HEK293T (cell line): Measurements from ENCODE around the gene GALNT18.

Experiments used
- CTCF ChIA-PET: fragments of 350-600 bp; formaldehyde crosslinking; extraction: SDS; loops from one replicate; lab custom pipeline; 2021; ENCODE audit warnings: antibody characterized with exemption, inconsistent platforms; lab: Yijun Ruan, JAX
- POLR2A ChIA-PET: fragments of 350-600 bp; formaldehyde crosslinking; extraction: SDS; loops from one replicate; lab custom pipeline; 2020; ENCODE audit warnings: antibody characterized with exemption, inconsistent platforms; lab: Yijun Ruan, JAX
- DNase-seq: peaks from one replicate; pipeline ENCODE4 v3.0.0; 2012; ENCODE audit warnings: mixed read lengths; ENCODE audit errors: extremely low spot score
- ARNT ChIP-seq: fragments of 450-650 bp; IDR thresholded peaks from 2 replicates; pipeline ENCODE4 v1.6.1; 2017; ENCODE audit warnings: mild to moderate bottlenecking
- BHLHE40 ChIP-seq: fragments of 450-650 bp; IDR thresholded peaks from 2 replicates; pipeline ENCODE4 v1.6.1; 2016; ENCODE audit warnings: mild to moderate bottlenecking, moderate library complexity, borderline replicate concordance
- CTBP1 ChIP-seq: fragments of 450-650 bp; IDR thresholded peaks from 2 replicates; pipeline ENCODE4 v1.6.1; 2016; ENCODE audit warnings: borderline replicate concordance
- ELF4 ChIP-seq: fragments of 450-650 bp; IDR thresholded peaks from 2 replicates; pipeline ENCODE4 v1.6.1; 2017; ENCODE audit warnings: antibody characterized with exemption
- FOXA1 ChIP-seq: fragments of 450-650 bp; IDR thresholded peaks from 2 replicates; pipeline ENCODE4 v1.6.1; 2016; ENCODE audit warnings: mild to moderate bottlenecking
- FOXK2 ChIP-seq: fragments of 450-650 bp; IDR thresholded peaks from 2 replicates; pipeline ENCODE4 v1.6.1; 2016; ENCODE audit warnings: mild to moderate bottlenecking
- FOXM1 ChIP-seq: fragments of 450-650 bp; IDR thresholded peaks from 2 replicates; pipeline ENCODE4 v1.6.1; 2017; ENCODE audit warnings: mild to moderate bottlenecking, borderline replicate concordance
- HDGF ChIP-seq: fragments of 450-650 bp; IDR thresholded peaks from 2 replicates; pipeline ENCODE4 v1.6.1; 2017; ENCODE audit warnings: antibody characterized with exemption, borderline replicate concordance
- L3MBTL2 ChIP-seq: fragments of 450-650 bp; conservative IDR thresholded peaks from 2 replicates; pipeline ENCODE4 v1.6.1; 2016; ENCODE audit warnings: mild to moderate bottlenecking
- LEF1 ChIP-seq: fragments of 450-650 bp; IDR thresholded peaks from 2 replicates; pipeline ENCODE4 v1.6.1; 2017; ENCODE audit warnings: mild to moderate bottlenecking, borderline replicate concordance
- NFRKB ChIP-seq: fragments of 450-650 bp; IDR thresholded peaks from 2 replicates; pipeline ENCODE4 v1.6.1; 2016; ENCODE audit warnings: mild to moderate bottlenecking, moderate library complexity
- SP1 ChIP-seq: fragments of 450-650 bp; IDR thresholded peaks from 2 replicates; pipeline ENCODE4 v1.6.1; 2017
- SUZ12 ChIP-seq: fragments of 450-650 bp; IDR thresholded peaks from 2 replicates; pipeline ENCODE4 v1.6.1; 2016; ENCODE audit warnings: mild to moderate bottlenecking
- TARDBP ChIP-seq: fragments of 450-650 bp; IDR thresholded peaks from 2 replicates; pipeline ENCODE4 v1.6.1; 2016
- ZNF384 ChIP-seq: fragments of 450-650 bp; IDR thresholded peaks from 2 replicates; pipeline ENCODE4 v1.6.1; 2016
- TF ChIP-seq, protein P1 (sequence below): fragments of 450-650 bp; IDR thresholded peaks from 2 replicates; pipeline ENCODE4 v1.6.1; 2016

The GALNT18 gene

DNA sequence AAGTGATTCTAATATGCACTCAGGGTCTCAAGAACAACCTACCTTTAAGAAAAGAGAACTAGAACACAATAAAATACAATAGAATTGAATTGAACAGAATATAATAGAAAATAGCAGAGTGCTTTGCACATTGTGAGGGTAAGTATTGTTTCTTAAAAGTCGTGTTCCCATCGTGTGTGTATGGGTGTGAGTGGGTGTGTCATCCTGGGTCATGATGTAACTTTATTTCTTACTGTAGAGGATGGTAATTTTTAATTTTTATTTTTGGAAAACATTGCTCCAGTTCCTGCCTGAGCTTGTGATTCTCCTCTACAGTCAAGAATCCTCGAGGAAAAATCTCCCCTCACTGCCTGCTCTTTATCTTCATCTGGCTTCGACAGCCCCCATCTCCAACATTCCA lies 193.1 kb downstream of the GALNT18 start:
- ChIA-PET POLR2A (no interaction called here), CTCF (no interaction called here)
- TF ChIP-seq SP1 (no peak), FOXM1 (no peak), LEF1 (no peak), FOXK2 (no peak), HDGF (no peak), L3MBTL2 (no peak), FOXA1 (no peak), CTBP1 (no peak), NFRKB (no peak), BHLHE40 (no peak), SUZ12 (no peak)
- TF ChIP-seq, protein P1, sequence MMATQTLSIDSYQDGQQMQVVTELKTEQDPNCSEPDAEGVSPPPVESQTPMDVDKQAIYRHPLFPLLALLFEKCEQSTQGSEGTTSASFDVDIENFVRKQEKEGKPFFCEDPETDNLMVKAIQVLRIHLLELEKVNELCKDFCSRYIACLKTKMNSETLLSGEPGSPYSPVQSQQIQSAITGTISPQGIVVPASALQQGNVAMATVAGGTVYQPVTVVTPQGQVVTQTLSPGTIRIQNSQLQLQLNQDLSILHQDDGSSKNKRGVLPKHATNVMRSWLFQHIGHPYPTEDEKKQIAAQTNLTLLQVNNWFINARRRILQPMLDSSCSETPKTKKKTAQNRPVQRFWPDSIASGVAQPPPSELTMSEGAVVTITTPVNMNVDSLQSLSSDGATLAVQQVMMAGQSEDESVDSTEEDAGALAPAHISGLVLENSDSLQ = no peak
- no peak for DNase-seq

DNA sequence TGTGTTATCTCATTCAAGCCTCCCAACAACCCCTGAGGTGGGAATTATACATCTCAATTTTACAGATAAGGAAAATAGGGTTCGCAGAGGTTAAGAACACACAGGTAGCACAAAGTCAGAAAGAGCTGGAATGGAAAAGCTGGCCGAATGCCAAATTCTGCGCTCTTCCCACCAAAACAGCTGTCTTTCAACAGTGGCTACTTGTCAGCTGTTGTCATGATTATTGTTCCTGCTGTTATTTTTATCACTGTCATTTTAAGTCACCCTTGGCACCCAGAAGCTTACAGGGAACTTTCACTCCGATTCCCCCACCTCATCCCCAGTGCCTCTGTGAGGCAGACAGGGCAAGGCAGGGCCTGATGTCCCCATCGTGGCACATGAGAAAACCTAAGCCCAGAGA lies 194.3 kb downstream of the GALNT18 start:
- no peak for TF ChIP-seq L3MBTL2
- TF ChIP-seq ELF4 = no peak
- no peak for TF ChIP-seq FOXK2
- no peak for TF ChIP-seq BHLHE40
- TF ChIP-seq TARDBP = no peak
- no peak for TF ChIP-seq CTBP1
- TF ChIP-seq FOXA1 = no peak
- no peak for TF ChIP-seq HDGF
- no peak for TF ChIP-seq NFRKB
- TF ChIP-seq, protein P1 = no peak
- TF ChIP-seq SP1 = no peak
- no peak for TF ChIP-seq ZNF384
- no peak for TF ChIP-seq ARNT
- CTCF ChIA-PET = no interaction called here
- POLR2A ChIA-PET = no interaction called here
- DNase-seq = no peak

DNA sequence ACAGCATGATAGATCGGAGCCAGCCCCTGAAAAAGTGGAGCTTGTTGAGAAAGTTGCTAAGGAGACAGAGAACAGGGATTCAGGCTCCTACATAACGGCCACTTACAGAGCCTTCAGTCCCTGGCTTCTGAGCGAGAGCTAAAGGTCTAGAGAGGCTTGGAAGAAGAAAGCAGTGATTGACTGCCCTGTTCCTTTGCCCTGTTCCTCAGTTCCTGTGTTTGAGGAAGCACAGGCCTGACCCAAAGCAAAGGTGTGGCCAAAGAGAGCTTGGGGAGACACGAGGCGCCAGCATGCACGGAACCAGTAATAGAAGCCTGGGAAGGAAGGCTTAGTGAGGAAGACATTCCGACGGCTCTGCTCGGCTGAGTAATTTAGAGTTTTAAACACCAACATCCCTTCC lies 194.7 kb downstream of the GALNT18 start:
- TF ChIP-seq NFRKB = no peak
- no peak for TF ChIP-seq ELF4
- ChIA-PET POLR2A (no interaction called here), CTCF (no interaction called here)
- no peak for DNase-seq

GRCh38 chr11:11426226-11426952 lies 195.4 kb downstream of the GALNT18 start:
- CTCF ChIA-PET = no interaction called here

GRCh38 chr11:11425806-11426205 lies 196.0 kb downstream of the GALNT18 start:
- CTCF ChIA-PET = no interaction called here
- POLR2A ChIA-PET = no interaction called here
- DNase-seq = no peak
- TF ChIP-seq ARNT (no peak), ELF4 (no peak), FOXM1 (no peak), BHLHE40 (no peak)
- TF ChIP-seq, protein P1 = no peak

More at GRCh38 chr11:11426226-11426952, 195.4 kb downstream of the GALNT18 start:
- no peak for TF ChIP-seq TARDBP
- TF ChIP-seq ZNF384 = no peak
- TF ChIP-seq FOXA1 = no peak
- no peak for TF ChIP-seq L3MBTL2
- no peak for TF ChIP-seq SUZ12
- TF ChIP-seq, protein P1 = no peak
- no peak for TF ChIP-seq FOXK2
- DNase-seq = no peak
- POLR2A ChIA-PET = no interaction called here

DNA sequence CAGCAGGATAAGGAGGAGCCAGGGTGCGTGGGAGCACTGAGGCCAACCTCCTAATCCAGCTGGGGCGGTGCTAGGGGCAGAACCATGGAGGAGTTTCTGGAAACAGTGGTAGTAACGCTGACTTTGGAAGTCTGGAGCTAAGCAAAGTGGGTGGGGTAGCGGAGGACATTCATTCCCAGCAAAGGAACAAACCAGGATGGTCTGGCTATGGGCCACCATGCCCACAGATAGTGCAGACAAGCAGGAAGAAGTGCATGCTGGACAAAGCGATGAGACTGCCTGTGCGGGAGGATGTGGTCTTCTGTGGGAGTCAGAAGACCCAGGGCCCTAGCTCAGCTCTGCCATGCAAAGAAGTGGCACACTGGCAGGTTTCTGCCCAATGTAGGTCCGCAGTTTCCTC lies 197.1 kb downstream of the GALNT18 start:
- no peak for TF ChIP-seq LEF1
- no peak for TF ChIP-seq SP1
- no peak for TF ChIP-seq TARDBP
- TF ChIP-seq FOXM1 = no peak
- no peak for TF ChIP-seq FOXA1
- no peak for TF ChIP-seq BHLHE40
- TF ChIP-seq ZNF384 = no peak
- TF ChIP-seq ELF4 = no peak
- TF ChIP-seq ARNT = no peak
- TF ChIP-seq, protein P1 = no peak
- no peak for TF ChIP-seq FOXK2
- no peak for TF ChIP-seq HDGF
- TF ChIP-seq SUZ12 = no peak
- TF ChIP-seq L3MBTL2 = no peak
- TF ChIP-seq CTBP1 = no peak
- DNase-seq = no peak
- CTCF ChIA-PET = no interaction called here
- POLR2A ChIA-PET = no interaction called here
